Activated T-cell treated with anti-CD3 and anti-CD28 coated beads, Interleukin-2, amount 50 U/mL, for 4 hours (primary cell): ENCODE data around the gene COG4. TPM values are rescaled to one million over a fixed set of nuclear protein-coding genes. Genes with fewer than 3 reads are reported as not detected.

ENCODE experiments used
- ATAC-seq, 2 donors: fragments of 200-7000 bp; cut with Tn5 transposase; one replicate each; pipeline ENCODE4 v1.10.0; 2021
- DNase-seq: peaks from one replicate; pipeline ENCODE4 v3.0.0-alpha.2; 2020
- H3K27me3 Mint-ChIP-seq: one replicate; pipeline ENCODE4 v1.8.0; 2021; ENCODE audit warnings: low read depth, mixed read lengths
- H3K36me3 Mint-ChIP-seq: one replicate; pipeline ENCODE4 v1.8.0; 2022; ENCODE audit warnings: mixed read lengths; ENCODE audit not compliant: insufficient read depth
- H3K4me1 Mint-ChIP-seq: one replicate; pipeline ENCODE4 v1.8.0; 2021; ENCODE audit warnings: low read depth, mixed read lengths
- H3K4me3 Mint-ChIP-seq: one replicate; pipeline ENCODE4 v1.8.0; 2021; ENCODE audit warnings: mild to moderate bottlenecking, moderate library complexity, mixed read lengths
- H3K9me3 Mint-ChIP-seq: one replicate; pipeline ENCODE4 v1.8.0; 2021; ENCODE audit warnings: mixed read lengths
- total RNA-seq, 3 donors: library from RNA; stranded (reverse); gene quantifications; one replicate each; pipeline ENCODE4 v1.2.1, GENCODE V29; 2021

Gene COG4
- 10 to 100 TPM; 24.0 to 31.6 (median 29.3) TPM for total RNA-seq

- H3K9me3 Mint-ChIP-seq, result no peaks in the 10 kb centered on the region
- peak; percentile 78 to 84 for ATAC-seq
- H3K4me1 Mint-ChIP-seq, result peaks cover 48% of the 10 kb centered on the region
- H3K27me3 Mint-ChIP-seq, result no peaks in the 10 kb centered on the region
- H3K36me3 Mint-ChIP-seq, result peaks cover 26% of the 10 kb centered on the region
- H3K4me3 Mint-ChIP-seq, result peak within 1 kb of the TSS; percentile 99
- DNase-seq, result peak; percentile 88
Measured at GRCh38 chr16:70523076-70523742, at the start of gene COG4. TSS of gene COG4 (minus strand) at chr16:70523554. CDS start at chr16:70523543, 11 bp downstream.

DNA sequence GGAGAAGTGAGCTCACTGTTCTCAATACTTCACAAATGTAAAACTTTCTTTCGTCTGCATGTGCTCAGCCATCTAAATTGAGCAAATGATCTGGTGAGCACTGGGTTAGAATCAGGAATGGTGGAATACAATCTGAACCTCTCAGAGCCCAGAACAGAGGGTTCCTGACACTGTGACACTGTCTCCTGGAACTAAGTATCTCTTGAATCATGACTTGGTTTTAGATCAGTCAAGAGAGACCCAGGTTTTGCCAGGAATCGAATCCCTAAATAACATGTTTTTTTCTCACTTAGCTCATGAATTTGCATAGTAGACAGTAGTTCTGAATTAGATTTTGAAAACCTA is 49.5 kb upstream of the COG4 start:
- Mint-ChIP-seq H3K36me3 (peaks cover 49% of the 10 kb centered on the region), H3K4me3 (no peak overlapping the region), H3K9me3 (no peaks in the 10 kb centered on the region), H3K4me1 (peaks cover 16% of the 10 kb centered on the region), H3K27me3 (no peaks in the 10 kb centered on the region)
- DNase-seq (no peak), ATAC-seq (no peak)

- Mint-ChIP-seq H3K4me3 (no peak overlapping the region), H3K9me3 (no peaks in the 10 kb centered on the region), H3K27me3 (no peaks in the 10 kb centered on the region), H3K36me3 (peaks cover 51% of the 10 kb centered on the region), H3K4me1 (peaks cover 16% of the 10 kb centered on the region)
- no peak for DNase-seq
- peak; percentile 11 to 19 for ATAC-seq
Measured at GRCh38 chr16:70572050-70572925, 48.9 kb upstream of the COG4 start.

DNA sequence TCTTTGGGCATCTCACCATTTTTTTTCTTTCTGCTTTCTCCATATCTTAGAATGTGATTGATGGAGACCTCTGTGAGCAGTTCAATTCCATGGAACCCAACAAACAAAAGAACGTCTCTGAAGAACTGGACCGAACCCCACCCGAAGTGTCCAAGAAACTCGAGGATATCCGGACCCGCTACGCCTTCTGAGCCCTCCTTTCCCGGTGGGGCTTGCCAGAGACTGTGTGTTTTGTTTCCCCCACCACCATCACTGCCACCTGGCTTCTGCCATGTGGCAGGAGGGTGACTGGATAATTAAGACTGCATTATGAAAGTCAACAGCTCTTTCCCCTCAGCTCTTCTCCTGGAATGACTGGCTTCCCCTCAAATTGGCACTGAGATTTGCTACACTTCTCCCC is 48.3 kb upstream of the COG4 start:
- Mint-ChIP-seq H3K4me3 (no peak overlapping the region), H3K9me3 (no peaks in the 10 kb centered on the region)

GRCh38 chr16:70570967-70571570 is 47.7 kb upstream of the COG4 start:
- Mint-ChIP-seq H3K4me1 (peaks cover 9% of the 10 kb centered on the region), H3K4me3 (no peak overlapping the region), H3K27me3 (no peaks in the 10 kb centered on the region), H3K36me3 (peaks cover 55% of the 10 kb centered on the region), H3K9me3 (no peaks in the 10 kb centered on the region)
- no peak for ATAC-seq
- DNase-seq, result no peak

More for the DNA sequence above, 48.3 kb upstream of the COG4 start:
- Mint-ChIP-seq H3K4me1 (peaks cover 13% of the 10 kb centered on the region), H3K27me3 (no peaks in the 10 kb centered on the region), H3K36me3 (peaks cover 55% of the 10 kb centered on the region)
- ATAC-seq, result peak in 1 of 2 donors; percentile 22
- DNase-seq, result no peak

DNA sequence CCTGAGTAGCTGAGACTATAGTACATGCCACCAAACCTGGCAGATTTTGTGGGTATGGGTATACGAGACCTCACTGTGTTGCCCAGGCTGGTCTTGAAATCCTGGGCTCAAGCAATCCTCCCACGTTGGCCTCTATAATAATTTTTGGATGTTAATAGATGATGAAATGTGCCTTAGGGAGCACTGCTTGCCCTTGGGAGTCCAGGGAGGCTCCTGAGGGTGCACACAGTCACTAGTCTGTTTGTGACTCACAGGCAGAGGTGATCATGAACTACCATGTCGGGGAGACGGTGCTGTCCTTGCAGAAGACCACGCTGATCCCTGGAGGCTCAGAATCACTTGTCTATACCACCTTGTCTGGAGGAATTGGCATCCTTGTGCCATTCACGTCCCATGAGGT is 46.4 kb upstream of the COG4 start:
- Mint-ChIP-seq H3K4me1 (peaks cover 9% of the 10 kb centered on the region), H3K9me3 (no peaks in the 10 kb centered on the region), H3K36me3 (peaks cover 59% of the 10 kb centered on the region), H3K4me3 (no peak overlapping the region), H3K27me3 (no peaks in the 10 kb centered on the region)
- ATAC-seq, result no peak
- DNase-seq, result no peak

DNA sequence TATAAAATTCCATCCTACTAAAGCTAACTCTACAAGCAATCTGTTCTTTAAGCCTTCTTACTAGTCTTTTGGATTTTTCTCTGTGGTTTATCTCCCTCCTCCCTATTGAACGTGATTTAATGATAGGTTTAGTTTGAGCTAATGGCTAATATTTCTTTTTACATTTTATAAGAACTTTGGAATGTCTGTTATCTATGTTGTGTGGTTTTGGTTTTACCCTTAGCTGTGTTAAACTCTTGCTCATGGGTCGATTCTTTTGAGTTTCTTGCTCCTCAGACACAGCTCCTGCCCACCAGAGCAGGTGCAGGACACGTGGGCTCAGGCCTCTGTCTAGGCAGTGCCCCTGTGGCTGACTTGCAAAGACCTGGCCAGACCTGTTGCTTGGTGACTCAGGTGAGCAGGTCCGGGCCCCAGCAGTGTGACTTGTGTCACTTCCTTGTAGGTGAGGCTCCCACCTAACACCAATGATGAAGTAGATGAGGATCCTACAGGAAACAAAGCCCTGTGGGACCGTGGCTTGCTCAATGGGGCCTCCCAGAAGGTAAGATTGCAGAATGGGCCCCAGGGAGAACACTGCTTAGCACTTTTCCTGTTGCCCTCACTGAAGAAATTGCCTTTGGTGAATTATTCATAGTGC is 45.4 kb upstream of the COG4 start:
- Mint-ChIP-seq H3K27me3 (no peaks in the 10 kb centered on the region), H3K36me3 (peaks cover 65% of the 10 kb centered on the region), H3K9me3 (no peaks in the 10 kb centered on the region), H3K4me3 (no peak overlapping the region), H3K4me1 (peaks cover 4% of the 10 kb centered on the region)
- ATAC-seq (no peak), DNase-seq (no peak)

DNA sequence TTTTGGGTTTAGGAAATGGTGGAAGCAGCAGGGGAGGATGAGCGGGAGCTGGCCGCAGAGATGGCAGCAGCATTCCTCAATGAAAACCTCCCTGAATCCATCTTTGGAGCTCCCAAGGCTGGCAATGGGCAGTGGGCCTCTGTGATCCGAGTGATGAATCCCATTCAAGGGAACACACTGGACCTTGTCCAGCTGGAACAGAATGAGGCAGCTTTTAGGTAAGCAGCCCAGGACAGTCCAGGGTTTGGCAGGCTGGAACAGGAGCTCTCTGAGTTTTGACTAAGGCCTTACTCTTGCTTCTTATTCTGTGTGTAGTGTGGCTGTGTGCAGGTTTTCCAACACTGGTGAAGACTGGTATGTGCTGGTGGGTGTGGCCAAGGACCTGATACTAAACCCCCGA is 41.7 kb upstream of the COG4 start:
- ATAC-seq, result no peak
- H3K9me3 Mint-ChIP-seq, result no peaks in the 10 kb centered on the region
- no peak overlapping the region for H3K4me3 Mint-ChIP-seq
- no peak for DNase-seq
- H3K4me1 Mint-ChIP-seq, result no peaks in the 10 kb centered on the region
- H3K36me3 Mint-ChIP-seq, result peaks cover 51% of the 10 kb centered on the region
- no peaks in the 10 kb centered on the region for H3K27me3 Mint-ChIP-seq

- ATAC-seq (no peak), DNase-seq (no peak)
- Mint-ChIP-seq H3K36me3 (peaks cover 48% of the 10 kb centered on the region), H3K27me3 (no peaks in the 10 kb centered on the region), H3K4me1 (no peaks in the 10 kb centered on the region), H3K4me3 (no peak overlapping the region), H3K9me3 (no peaks in the 10 kb centered on the region)
Measured at GRCh38 chr16:70563636-70564035, 40.3 kb upstream of the COG4 start.

GRCh38 chr16:70561623-70562022 is 38.3 kb upstream of the COG4 start:
- DNase-seq (no peak), ATAC-seq (no peak)
- Mint-ChIP-seq H3K27me3 (no peaks in the 10 kb centered on the region), H3K36me3 (peaks cover 52% of the 10 kb centered on the region), H3K9me3 (no peaks in the 10 kb centered on the region), H3K4me3 (no peak overlapping the region), H3K4me1 (no peaks in the 10 kb centered on the region)

- ATAC-seq, result no peak
- H3K4me3 Mint-ChIP-seq, result no peak overlapping the region
- no peaks in the 10 kb centered on the region for H3K9me3 Mint-ChIP-seq
- peaks cover 54% of the 10 kb centered on the region for H3K36me3 Mint-ChIP-seq
- peaks cover 3% of the 10 kb centered on the region for H3K4me1 Mint-ChIP-seq
- no peaks in the 10 kb centered on the region for H3K27me3 Mint-ChIP-seq
- DNase-seq, result no peak
Measured at GRCh38 chr16:70556063-70556462, 32.7 kb upstream of the COG4 start.

DNA sequence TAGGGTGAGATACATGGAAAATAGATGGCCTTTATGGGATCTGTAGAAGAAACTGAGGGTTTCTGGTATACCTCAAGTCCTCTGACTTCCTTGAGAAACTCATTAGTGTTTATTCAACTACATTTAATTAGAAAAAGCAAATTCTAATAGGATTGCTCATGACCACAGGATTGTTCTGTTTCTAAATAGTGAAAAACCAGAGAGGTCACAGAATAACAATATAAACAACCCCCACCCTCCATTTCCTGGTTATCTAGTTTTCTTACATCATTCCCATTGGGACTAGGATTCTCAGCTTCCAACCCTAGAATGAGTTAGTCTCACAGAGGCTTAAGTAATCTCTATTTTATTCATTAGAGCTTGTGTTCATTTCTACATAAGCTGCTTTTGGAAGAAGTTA is 30.3 kb upstream of the COG4 start:
- ATAC-seq (no peak), DNase-seq (no peak)
- no peaks in the 10 kb centered on the region for H3K9me3 Mint-ChIP-seq
- peaks cover 10% of the 10 kb centered on the region for H3K4me1 Mint-ChIP-seq
- peaks cover 66% of the 10 kb centered on the region for H3K36me3 Mint-ChIP-seq
- H3K4me3 Mint-ChIP-seq, result no peak overlapping the region
- no peaks in the 10 kb centered on the region for H3K27me3 Mint-ChIP-seq

DNA sequence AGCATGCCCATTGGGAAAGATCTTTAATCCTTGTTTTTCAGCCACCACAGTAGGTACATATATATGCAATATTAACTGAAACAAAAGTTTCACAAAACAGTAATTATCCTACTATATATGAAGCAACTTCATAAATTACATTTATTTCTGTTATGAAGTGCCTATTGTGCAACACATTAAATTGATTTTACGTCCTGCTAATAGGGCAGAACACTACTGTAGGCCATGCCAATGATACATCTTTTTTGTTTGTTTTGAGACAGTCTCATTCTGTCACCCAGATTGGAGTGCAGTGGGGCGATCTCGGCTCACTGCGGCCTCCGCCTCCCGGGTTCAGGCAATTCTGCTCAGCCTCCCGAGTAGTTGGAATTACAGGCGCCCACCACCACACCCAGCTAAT is 29.3 kb upstream of the COG4 start:
- no peak for DNase-seq

DNA sequence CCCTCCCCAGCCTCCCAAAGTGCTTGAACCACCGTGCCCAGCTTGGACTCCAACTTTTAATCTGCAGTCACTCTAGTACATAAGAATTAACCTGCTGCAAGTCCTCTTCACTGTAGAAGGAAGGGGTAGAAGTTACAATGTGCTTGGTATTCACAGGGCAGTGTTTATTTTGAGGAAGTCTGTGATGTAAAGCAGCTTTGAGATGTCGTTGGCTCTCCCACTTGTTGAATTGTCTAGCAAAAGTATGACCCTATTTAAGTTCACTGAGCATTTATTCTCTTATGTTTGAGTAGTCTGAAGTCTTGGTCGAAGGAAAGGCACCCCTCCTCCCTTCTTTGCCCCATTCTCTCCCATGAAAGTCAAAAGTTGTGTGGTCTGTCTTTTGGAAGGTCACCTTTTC is 28.4 kb upstream of the COG4 start:
- H3K4me3 Mint-ChIP-seq, result no peak overlapping the region
- DNase-seq (no peak), ATAC-seq (no peak)
- peaks cover 13% of the 10 kb centered on the region for H3K4me1 Mint-ChIP-seq
- no peaks in the 10 kb centered on the region for H3K27me3 Mint-ChIP-seq
- no peaks in the 10 kb centered on the region for H3K9me3 Mint-ChIP-seq
- H3K36me3 Mint-ChIP-seq, result peaks cover 63% of the 10 kb centered on the region

More for the DNA sequence above, 29.3 kb upstream of the COG4 start:
- no peak for ATAC-seq
- Mint-ChIP-seq H3K9me3 (no peaks in the 10 kb centered on the region), H3K27me3 (no peaks in the 10 kb centered on the region), H3K4me1 (peaks cover 13% of the 10 kb centered on the region), H3K36me3 (peaks cover 70% of the 10 kb centered on the region), H3K4me3 (no peak overlapping the region)
